ENCODE data around the gene FNTB. TPM values are rescaled to one million over a fixed set of nuclear protein-coding genes. Genes with fewer than 3 reads are reported as not detected.
A peak's percentile ranks its signal among the peaks of the same experiment; 100 is the strongest.

The FNTB gene
- polyA plus RNA-seq, 5 donors = 24.4 to 32.6 (median 30.9) TPM

DNA sequence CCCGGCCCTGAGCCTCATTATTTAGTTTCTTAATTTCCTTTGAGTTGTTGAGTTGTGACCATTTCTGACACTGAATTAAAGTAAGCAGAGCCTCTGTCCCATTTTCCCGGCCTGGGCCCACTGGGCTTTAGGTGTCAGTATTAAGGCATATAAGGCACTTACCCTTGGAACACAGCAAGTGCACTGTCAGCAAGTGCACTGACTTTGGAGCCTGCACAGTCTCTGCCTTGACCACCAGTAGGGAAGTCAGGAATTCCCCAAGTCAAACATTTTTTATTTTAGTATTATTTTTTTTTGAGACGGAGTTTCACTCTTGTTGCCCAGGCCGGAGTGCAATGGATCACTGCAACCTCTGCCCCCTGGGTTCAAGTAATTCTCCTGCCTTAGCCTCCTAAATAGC is 59.0 kb downstream of the FNTB start:
- DNase-seq = no peak

GRCh38 chr14:65052832-65053231 is 66.1 kb downstream of the FNTB start:
- no peak for DNase-seq

- DNase-seq = no peak
Observed at GRCh38 chr14:65053466-65053865, 66.8 kb downstream of the FNTB start.

DNA sequence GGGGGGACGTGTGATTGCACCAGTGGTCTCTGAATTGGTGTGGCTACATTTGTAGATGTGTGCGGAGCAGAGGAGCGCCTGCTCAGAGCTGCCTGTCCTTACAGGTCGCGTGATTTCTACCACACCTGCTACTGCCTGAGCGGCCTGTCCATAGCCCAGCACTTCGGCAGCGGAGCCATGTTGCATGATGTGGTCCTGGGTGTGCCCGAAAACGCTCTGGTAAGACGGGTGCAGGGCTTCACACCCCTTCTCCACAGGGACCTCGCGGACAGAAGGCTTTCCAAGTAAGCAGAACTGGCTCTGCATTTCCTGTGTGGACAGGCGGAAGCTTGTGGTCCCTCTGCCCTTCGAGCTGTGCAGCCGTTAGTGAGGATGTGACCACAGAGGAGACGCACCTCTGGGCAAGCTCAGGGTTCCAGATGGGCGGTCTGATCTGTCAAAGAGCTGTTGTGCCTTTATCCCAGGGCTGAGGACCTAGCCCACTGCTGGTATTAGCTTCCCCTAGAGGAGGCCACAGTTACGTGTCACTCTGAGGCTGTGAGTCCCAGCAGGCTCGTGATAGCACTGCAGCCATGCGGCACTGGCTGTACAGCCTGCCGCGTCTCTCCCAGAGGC is 67.9 kb downstream of the FNTB start:
- no peak for DNase-seq

GRCh38 chr14:65057695-65058094 is 71.0 kb downstream of the FNTB start:
- no peak for DNase-seq

DNA sequence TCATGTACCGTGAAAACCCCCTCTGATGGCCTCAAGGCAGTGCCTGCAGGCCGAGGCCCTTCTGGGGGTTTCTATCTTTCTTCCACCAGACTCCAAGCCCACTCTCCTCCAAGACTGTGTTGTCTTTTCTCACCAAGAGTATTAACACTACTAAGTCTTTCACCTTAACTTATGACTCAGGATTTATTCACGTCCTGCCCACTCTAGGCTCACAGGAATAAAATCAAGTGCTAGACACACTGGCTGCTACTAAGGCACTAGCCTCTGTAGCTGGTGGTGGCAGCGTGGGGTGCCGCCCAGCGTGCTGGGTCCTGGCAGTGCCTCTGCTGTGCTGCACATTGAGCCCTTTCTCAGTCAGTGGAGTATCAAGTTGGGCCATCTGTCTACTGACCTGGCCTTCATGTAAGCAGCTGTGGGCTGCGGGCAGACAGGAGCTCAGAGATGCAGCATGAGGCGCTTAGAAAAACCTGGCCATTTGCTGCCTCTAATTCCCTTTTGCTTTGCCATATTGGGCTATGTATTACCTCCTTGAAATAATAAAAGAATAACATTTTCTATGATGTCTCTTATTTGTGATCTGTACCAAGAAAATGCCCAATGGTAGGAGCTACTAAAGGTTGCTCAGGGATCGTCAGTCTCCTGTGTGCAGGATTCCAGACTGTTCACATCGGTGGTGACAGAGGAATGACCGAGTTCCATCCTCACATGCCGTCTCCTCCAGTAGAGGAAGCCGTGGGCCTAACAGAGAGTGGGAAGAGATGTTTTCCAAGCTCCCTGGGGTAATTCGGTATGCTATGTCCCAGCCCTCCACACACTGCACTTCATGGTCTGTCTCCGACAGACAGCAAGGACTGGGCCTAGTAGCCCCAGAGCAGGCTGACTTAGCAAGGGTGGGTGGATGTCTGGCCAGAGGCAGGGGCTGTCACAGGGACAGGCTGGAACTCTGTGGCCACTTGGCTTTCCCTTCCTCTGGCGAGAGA is 75.7 kb downstream of the FNTB start:
- no peak for DNase-seq

DNA sequence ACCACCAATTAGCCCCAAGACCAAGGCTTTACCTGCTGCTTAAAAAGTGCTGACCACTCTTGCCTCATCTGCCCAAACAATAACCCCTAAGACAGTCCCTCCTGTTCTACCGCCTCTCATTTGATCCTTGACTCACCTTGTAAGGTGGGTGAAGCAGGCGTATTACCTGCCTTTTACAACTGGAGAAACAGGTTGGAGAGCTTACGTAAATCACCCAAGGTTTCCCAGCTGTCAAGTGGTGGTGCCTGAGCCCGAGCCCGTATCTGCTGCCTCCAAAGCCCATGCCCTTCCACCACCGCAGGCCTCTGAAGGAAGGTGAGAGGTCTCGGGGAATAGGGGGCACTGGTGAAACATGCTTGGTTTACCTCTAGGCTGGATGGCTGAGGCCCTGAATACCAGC is 79.0 kb downstream of the FNTB start:
- peak; percentile 36 to 37 for DNase-seq

GRCh38 chr14:65069874-65070413 is 83.2 kb downstream of the FNTB start:
- no peak for DNase-seq

GRCh38 chr14:65070471-65070976 is 83.8 kb downstream of the FNTB start:
- DNase-seq = peak; percentile 23 to 24

GRCh38 chr14:65071544-65071943 is 84.8 kb downstream of the FNTB start:
- no peak for DNase-seq

DNA sequence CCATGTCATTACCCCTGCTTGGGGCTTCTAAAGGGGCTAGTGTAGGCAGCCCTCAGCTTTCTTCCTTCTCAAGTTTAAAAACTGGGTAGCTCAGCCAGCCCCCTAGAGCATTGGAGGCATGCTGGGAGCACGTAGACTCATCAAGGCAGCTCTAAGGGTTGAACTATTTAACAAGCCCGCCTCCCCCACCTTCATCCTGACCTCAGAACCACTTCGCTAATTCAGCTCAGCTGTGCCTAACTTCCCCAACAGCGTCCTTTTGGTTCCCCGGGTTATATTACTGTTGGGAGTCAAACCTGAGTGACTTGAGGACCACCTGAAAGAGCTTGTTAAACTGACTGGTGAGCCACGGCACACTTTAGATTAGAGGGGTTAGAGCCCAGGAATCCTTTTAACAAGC is 85.6 kb downstream of the FNTB start:
- DNase-seq = no peak

GRCh38 chr14:65072937-65073336 is 86.2 kb downstream of the FNTB start:
- no peak for DNase-seq

DNA sequence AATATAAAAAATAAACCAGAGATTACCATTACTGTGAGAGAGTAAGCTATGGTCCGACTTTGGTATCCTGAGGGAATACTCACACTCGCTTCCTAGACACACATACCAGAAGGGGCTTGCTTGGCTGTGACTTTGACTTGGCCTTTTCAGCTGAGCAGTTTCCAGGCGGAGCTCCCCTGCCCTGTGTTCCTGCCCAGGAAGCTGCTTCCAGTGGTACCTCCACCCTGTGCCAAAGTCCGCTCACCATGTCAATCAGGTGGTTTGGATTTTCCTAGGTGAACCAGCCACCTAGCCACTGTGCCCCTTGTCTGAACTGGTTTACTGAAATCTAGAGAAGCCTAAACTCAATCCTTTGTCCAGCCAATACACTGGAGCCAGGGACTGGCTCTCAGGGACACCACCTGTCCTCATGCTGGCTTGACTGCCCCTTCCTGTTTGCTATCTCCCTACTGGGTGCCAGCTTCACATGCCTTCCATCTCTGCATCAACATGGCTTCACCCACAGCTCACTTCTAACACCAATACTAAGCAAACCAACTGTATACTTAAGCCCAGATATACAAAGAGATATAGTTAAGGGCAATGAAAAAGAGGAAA is 87.0 kb downstream of the FNTB start:
- no peak for DNase-seq

GRCh38 chr14:65074449-65075150 is 87.9 kb downstream of the FNTB start:
- DNase-seq = no peak

- no peak for DNase-seq
Observed at GRCh38 chr14:65075628-65076325, 89.1 kb downstream of the FNTB start.

- no peak for DNase-seq
Observed at GRCh38 chr14:65077318-65077717, 90.6 kb downstream of the FNTB start.

DNA sequence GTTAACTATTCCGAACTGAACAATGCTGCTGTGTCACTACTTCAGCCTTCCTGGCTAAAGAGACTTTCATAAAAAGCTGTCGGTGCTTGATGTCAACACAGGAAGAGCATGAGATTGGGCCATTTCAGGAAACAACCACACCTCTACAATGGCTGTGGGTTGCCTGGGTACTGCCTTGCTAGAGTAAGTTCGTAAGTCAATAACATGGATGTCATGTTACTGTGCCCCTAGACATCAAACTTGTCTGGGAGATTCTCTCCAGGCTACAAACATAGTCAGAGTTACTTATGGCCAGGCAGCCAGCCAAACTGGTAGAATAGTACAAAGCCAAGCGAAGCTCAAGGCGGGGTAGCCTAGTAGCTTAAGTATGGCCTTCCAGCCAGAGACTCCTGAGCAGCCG is 92.5 kb downstream of the FNTB start:
- DNase-seq = no peak

GRCh38 chr14:65079768-65080167 is 93.1 kb downstream of the FNTB start:
- DNase-seq = no peak

DNA sequence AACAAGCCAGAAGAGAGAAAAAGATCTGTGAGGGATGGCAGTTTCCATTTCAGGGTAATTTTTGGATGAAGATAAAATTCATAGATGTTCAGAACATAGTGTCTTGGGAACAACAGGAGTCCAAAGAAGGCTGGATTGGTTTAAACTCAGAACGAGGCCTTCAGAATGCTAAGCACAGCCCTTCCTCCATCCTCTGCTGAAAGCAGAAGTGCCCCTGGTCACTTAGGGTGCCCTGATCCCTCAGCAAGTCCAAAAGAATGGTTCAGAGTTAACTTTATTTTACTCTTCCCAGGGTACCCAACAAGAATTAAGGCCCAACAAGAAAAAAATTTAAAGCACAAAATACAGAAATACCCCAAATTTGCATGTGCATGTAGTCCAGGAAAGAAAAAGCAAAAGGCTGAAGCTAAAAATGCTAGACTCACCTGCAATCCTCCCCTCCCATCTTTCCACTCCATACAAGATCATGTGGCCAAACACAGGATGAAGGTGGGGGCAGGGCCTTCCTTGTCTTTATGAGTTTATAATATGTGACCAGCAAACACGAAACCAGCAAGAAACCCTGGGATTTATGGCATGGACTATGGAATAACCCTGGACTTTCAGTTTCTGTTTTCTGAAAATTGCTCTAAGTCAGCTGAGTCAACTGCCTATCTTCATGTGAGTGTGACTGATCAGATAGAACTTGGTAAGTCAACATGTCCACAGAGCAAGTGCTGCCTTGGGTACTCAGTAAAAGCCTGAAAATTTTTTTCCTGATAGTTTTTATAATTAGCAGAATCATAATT is 94.5 kb downstream of the FNTB start:
- DNase-seq = no peak

DNA sequence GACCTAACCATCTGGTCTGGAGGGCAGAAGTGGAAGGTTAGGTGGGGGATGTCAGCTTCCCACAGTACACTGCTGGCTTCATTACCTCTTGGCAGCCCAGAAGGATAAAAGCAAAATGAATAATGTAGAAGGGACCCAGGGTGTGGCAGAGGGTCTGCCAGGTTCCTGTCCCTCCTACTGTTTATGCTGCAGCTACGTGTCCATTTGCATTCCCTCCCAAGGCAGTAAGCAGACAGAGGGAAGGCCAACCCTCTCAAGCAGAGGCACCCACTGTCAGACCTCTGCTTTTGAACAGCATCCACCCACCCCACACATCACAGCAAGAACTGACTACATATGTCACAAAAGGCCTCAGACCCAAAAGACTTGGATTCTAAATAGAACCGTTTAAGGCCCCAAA is 96.2 kb downstream of the FNTB start:
- DNase-seq = no peak
